C4-2B (cell line): ENCODE data around the gene PHF5A.

Experiments used
- H3K27ac ChIP-seq: fragments of 450-650 bp; 2 replicates; pipeline ENCODE4 v1.5.1; 2017
- ZFX ChIP-seq: fragments of 450-650 bp; IDR thresholded peaks from 2 replicates; pipeline ENCODE4 v1.6.1; 2017
- TF ChIP-seq, protein P1 (sequence below): fragments of 450-650 bp; conservative IDR thresholded peaks from 2 replicates; pipeline ENCODE4 v1.5.1; 2017; ENCODE audit warnings: mild to moderate bottlenecking

Gene PHF5A

DNA sequence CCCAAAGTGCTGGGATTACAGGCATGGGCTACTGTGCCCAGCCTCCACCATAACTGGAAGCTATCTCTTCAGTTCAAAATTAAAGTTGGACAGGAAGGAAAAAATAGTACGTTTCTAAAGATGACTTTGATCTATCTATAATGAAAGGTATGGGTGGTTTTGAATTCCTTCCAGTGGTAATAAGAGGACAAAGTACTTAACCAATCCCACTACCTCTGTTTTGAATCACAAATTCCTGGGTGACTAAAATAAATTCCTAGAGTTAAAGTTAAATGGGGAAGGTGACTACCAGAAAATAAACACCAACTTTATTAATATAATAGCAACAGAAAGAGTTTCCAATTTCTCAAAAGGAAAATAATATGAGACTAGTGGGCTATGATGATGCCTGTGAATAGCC, 9.1 kb downstream of the PHF5A start:
- no peak for TF ChIP-seq ZFX
- TF ChIP-seq, protein P1, sequence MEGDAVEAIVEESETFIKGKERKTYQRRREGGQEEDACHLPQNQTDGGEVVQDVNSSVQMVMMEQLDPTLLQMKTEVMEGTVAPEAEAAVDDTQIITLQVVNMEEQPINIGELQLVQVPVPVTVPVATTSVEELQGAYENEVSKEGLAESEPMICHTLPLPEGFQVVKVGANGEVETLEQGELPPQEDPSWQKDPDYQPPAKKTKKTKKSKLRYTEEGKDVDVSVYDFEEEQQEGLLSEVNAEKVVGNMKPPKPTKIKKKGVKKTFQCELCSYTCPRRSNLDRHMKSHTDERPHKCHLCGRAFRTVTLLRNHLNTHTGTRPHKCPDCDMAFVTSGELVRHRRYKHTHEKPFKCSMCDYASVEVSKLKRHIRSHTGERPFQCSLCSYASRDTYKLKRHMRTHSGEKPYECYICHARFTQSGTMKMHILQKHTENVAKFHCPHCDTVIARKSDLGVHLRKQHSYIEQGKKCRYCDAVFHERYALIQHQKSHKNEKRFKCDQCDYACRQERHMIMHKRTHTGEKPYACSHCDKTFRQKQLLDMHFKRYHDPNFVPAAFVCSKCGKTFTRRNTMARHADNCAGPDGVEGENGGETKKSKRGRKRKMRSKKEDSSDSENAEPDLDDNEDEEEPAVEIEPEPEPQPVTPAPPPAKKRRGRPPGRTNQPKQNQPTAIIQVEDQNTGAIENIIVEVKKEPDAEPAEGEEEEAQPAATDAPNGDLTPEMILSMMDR: no peak

DNA sequence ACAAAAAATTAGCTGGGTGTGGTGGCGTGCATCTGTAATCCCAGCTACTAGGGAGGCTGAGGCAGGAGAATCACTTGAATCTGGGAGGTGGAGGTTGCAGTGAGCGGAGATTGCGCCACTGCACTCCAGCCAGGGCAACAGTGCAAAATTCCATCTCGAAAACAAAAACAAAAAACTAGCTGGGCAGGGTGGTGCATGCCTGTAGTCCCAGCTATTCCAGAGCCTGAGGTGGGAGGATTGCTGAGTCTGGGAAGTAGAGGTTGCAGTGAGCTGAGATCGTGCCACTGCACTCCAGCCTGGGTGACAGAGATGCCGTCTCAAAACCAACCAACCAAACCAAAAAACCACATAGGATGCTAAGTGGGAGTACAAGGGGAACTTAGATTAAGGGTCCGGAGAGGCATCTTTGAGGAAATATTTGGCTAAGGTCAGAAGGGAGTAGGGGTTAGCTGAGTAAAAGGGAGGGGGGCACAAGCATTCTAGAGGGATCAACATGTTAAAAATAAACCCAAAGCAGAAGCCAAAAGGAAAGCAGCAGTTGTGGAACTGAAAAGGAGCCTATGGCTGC, 10.2 kb downstream of the PHF5A start:
- no peak overlapping the region for H3K27ac ChIP-seq
- TF ChIP-seq ZFX: no peak
- TF ChIP-seq, protein P1: no peak

More for the DNA sequence above, 9.1 kb downstream of the PHF5A start:
- H3K27ac ChIP-seq: no peak overlapping the region

DNA sequence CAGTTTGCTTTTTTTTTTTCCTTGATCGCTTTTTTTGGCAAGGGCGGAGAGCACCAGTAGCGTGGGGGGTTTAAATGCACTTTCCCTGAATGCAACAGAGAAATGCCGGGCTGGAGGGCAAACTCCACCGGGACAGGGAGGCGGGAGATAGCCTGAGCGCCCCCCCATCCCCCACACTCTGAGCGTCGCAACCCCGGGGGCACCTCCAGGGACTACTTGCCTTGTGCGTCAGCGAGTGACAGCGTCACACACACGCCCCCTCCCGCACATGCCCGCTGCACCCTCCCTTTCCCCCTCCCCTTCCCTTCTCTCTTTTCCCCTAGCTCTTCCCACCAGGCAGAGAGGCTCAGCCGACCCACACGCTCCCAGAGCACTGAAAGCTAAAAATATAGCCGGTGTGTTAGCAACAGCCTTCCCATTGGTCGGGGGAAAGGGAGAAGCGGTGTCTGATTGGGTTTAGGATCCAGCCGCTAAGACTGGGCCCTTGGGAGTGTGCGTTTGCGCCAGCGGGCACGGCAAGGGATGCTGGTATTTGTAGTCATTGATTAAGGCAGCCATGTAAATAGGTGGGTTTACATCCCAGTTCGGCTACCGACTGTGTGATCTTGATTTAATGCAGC, 20.2 kb downstream of the PHF5A start:
- H3K27ac ChIP-seq: peak overlapping the region; percentile 99
- TF ChIP-seq, protein P1: no peak
- no peak for TF ChIP-seq ZFX

DNA sequence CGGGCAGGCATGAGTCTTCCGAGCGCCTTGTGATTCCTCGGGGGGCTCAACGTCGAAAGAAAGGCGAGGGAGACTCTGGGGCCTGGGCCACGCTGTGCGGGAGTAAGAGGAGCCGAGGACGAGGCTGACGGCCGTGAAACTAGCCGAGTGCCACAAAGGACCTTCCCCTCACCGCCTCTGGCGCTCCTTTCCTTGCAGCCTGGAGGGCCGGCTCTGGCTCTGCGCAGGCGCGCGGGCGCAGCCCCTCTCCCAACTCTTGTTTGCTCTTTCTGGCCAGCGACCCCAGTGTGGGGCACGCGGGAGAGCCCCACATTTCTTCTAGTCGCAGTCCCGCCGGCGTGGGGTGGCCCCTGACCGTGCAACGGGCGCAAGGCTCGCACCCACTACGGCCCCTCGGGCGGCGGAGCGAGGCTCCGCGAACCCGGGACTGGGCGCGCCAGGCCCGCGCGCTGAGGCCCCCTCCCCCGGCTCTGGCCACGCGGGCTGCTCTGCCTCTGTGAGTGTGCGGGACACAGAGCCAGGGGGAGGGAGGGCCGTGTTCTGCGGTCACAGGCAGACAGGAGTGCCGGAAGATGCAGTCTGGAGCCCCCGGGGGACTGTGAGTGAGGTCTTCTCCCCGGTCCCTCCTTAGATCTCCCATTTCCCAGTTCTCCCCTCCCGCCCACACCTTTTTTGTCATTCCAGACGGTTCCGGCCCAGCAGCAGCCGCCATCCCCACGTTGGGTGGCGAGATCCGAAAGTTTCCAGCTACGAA, 20.9 kb downstream of the PHF5A start:
- TF ChIP-seq, protein P1: no peak
- TF ChIP-seq ZFX: peak; percentile 59
- peak overlapping the region; percentile 99 for H3K27ac ChIP-seq

DNA sequence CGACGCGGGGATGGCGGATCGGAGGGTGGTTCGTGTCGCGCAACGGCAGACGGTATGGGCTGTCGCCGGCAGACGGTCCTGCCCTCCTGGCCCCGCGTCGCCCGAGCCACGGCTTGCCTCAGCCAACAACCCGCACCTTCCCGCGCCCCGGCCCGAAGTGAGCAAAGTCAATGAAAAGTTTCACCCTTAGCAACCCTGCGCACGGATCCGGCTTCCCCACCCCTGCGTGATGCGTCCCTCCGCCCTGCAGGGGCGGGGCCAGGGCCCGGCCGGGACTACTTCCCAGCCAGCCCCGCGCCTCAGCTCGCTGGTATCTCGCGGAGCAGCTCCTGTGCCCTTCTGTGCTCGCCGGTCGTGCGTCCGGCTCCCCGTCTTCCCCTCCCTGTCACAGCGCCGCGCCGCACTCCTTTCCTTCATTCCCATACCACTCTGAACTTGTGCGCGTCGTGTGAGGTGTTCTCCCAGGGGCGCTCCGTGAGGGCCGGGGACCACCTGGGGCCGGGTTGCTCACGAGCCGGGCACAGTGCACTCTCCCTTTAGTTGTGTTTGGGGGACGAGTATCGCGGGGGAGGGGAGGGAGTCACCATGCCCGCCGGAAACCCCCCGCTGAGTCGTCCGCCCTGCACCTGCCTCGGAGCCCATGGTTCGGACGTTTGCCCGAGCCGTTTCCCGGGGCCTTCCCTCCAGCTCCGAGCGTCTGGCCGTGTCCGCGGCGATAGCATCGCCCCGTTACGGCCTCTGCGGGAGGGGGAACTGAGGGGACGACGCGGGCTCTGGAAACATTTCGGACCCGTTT, 21.7 kb downstream of the PHF5A start, which contains the start of gene TOB2:
TOB2 (minus strand) TSS at position 163 of the 796 bp plus-strand sequence. CDS start 9,456 bp downstream, outside the sequence.
- 0 out of 2 replicates have a peak, but pooled peaks have one; percentile 3 for TF ChIP-seq ZFX
- TF ChIP-seq, protein P1: no peak
- peak within 1 kb of the TSS; percentile 99 for H3K27ac ChIP-seq

DNA sequence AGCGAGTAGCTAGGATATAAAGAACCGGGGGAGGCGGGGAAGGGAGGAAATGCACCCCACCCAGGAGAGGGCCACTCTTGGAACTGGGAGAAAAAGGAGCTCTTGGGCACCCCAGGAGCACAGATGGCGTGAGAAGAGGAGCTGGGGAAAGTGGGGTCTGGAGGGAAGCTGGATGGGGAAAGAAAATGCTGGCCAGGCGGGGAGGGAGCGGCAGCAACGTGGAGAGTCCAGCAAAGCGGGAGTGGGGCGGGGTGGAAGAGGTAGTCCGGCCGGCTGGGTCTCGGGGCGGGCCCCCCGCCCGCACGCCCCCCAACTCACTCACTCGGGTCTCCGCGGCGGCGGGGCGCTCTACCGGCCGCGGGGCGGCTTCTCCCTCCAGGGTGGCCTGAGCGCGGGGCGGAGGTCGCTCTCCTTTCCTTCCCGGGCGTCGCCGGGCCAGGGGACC, 22.4 kb downstream of the PHF5A start:
- peak overlapping the region; percentile 99 for H3K27ac ChIP-seq
- no peak for TF ChIP-seq ZFX
- TF ChIP-seq, protein P1: no peak
